CD4-positive, alpha-beta T cell treated with Interleukin-17A for 1 hour (primary cell): Measurements from ENCODE around the gene AOAH.
A peak's percentile ranks its signal among the peaks of the same experiment; 100 is the strongest.
"Not testable (repeated sequence)": the region's sequence is repeated elsewhere in the genome, so short reads cannot be mapped to it uniquely, and the experiment has no call there.

Experiments used
- DNase-seq: peaks from one replicate; pipeline ENCODE4 v3.0.0-alpha.2; 2020

AOAH gene

DNA sequence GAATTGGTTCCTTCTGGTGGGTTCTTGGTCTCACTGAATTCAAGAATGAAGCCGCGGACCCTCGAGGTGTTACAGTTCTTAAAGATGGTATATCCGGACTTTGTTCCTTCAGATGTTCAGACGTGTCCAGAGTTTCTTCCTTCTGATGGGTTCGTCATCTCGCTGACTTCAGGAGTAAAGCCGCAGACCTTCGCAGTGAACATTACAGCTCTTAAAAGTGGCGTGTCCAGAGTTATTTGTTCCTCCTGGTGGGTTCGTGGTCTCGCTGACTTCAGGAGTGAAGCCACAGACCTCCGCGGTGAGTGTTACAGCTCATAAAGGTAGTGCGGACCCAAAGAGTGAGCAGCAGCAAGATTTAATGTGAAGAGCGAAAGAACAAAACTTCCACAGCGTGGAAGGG is 220.1 kb downstream of the AOAH start:
- not testable (repeated sequence) for DNase-seq

DNA sequence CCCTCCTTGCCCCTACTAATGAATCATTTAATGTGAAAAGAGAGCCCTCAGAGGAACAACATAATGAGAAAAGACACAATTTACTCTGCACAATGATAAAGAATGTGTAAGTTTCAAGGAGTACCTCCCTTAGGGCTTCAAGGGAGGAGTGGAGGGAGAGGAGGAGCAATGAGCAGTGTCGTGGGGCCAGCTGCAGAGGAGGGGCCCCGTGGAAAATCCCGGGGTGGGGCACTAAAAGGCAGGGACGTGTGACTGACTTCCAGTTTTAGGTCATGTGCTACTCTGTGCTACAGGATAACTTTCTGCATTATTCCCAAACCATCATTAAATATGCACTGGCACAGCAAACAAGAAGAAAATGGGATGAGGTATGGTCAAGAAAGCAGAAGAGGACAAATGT is 226.5 kb downstream of the AOAH start:
- no peak for DNase-seq

- not testable (repeated sequence) for DNase-seq
Observed at GRCh38 chr7:36497176-36497575, 227.1 kb downstream of the AOAH start.

GRCh38 chr7:36496576-36496975 is 227.7 kb downstream of the AOAH start:
- DNase-seq, result no peak

GRCh38 chr7:36491317-36491716 is 233.0 kb downstream of the AOAH start:
- no peak for DNase-seq

GRCh38 chr7:36490419-36490830 is 233.9 kb downstream of the AOAH start:
- DNase-seq, result no peak

GRCh38 chr7:36488672-36489071 is 235.6 kb downstream of the AOAH start:
- not testable (repeated sequence) for DNase-seq

DNA sequence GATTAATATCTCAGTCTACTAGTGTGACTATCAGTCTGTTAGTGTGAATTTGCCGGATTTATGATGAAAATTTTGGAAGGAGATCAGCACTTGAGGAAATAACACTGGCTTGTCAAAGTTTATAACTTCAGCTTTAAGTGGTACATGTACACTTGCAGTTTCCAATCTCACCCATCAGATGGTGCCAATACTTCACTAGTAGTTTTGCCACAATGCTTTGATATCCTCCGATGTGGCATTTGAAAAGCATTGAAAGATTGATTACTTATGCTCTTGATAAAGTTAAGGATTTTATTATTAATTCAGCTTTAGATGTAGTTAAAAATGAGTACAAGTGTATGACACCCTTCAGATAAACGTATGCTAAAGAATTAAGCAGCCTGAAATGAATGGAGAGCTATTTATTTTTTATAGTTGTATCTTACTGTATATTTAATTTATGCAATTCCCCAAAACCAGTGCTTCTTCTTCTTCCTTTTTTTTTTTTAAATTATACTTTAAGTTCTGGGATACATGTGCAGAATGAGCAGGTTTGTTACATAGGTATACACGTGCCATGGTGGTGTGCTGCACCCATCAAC is 236.4 kb downstream of the AOAH start:
- DNase-seq, result peak; percentile 75

GRCh38 chr7:36486336-36486735 is 238.0 kb downstream of the AOAH start:
- no peak for DNase-seq

DNA sequence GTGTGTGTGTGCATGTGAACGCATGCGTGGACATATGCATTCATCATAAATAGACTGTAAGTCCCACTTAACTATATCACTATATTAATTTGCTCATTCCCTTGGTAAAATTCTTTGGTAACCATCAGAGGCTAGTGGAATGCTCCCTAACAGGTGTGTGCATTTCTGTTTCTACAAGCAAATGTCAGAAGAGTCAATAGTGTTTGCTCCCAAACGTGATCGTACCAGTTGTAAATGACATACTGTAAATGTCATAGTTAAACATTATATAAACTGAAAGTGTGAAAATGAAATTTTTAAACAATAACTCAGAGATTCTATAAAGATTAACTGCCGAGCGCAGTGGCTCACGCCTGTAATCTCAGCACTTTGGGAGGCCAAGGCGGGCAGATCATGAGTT is 240.0 kb downstream of the AOAH start:
- DNase-seq, result no peak

GRCh38 chr7:36483853-36484252 is 240.4 kb downstream of the AOAH start:
- DNase-seq, result not testable (repeated sequence)

GRCh38 chr7:36478745-36479144 is 245.5 kb downstream of the AOAH start:
- DNase-seq, result no peak

DNA sequence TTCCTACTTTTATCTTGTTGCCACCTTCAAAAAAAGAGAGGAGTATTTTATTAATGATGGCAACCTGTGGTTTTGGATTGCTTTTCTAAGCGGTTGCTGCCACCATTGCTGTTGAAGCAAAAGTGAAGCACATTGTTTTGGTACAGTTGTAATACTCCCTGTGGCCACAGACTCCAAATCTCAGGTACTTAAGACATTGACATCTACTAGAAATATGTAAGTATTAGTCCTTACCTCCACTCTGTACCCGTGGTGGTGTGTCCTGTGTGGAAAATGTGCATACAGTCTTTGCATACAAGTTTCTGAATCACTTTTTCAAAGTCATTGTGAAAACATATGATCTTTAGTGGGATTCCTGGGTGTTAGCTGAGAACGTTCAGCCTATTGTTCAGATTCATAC is 248.9 kb downstream of the AOAH start:
- DNase-seq, result no peak

DNA sequence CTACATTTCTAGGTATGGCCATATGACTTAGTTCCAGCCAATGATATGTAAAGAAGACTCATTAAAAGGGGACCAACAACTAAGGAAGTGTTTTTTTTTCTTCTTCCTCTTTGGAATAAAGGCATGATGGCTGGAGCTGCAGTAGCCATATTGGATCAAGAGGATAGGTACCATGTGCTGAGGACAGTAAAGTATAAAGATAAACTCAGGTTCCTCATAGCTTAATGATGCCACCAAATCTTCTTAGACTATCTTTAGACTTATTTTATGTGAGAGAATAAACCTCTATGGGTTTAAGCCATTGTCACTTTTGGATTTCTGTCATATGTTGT is 249.3 kb downstream of the AOAH start:
- no peak for DNase-seq

DNA sequence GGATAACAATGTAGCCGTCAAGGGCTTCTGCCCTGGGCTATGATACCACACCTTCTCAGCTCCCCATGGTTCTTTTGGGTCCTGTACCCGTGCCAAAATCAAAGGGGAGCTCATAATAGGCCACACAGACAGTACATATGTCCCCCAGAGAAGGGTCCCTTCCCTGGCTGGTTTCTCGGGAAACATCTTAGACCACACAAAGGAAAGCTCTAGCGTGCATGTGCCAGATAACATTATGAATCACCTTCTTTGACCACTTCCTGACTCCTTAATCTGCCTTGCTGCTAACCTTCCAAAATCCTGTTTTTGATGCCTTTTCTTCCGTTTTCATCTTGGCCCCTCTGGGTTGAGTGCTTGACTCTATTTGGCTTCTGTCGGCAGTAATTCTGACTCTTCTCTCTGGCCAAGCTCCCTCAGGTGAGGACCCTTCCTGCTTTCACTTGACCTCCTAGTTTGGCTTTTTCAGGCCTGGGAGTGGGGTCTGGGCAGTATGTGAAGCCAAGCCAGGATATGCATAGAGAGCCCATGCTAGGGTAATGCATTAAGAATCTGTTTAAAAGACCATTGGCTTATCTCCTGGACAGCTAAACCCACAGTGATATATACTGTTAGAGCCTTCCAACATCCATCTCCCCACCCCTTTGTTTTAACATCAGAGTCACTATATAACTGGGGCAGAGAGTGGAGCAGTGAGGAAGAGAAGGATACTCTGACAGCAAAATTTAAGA is 249.8 kb downstream of the AOAH start:
- DNase-seq, result no peak

DNA sequence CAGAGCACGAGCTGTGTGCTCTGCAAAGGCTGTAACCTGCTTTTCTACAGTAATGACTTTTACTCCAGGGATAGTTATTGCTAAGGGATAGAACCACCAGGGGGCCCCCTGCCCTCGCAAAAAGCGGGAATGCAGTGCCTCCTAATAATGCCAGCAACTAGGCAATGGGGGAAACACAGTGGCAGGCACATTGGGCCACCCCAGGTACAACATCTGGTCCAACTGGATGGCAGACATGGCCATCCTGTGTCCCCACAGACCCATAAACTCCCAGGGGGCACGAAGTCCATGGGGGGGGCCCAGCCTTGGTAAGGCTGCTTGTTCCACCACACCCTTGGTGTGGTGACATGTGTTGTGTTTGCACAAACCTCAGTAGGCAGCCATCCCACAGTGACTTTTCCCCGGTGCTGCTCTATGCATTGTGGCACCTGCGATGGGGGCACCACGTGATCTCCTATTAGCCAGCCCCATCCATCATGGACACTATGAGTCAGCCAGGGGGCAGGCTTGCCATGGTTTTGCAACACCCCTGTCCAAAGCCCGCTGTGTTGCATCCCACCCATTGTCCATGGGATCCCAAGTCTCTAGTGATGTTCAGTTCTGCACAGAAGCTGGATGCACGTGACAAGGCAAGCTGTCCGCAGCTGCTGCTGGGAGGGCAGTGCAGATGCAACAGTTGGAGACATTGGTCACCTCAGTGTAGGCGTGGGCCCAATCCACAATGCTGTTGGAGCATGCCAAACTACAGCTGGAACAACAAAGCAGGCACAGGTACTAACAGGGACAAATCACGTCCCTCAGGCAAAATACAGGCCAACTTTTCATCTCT is 250.6 kb downstream of the AOAH start:
- peak; percentile 14 for DNase-seq

DNA sequence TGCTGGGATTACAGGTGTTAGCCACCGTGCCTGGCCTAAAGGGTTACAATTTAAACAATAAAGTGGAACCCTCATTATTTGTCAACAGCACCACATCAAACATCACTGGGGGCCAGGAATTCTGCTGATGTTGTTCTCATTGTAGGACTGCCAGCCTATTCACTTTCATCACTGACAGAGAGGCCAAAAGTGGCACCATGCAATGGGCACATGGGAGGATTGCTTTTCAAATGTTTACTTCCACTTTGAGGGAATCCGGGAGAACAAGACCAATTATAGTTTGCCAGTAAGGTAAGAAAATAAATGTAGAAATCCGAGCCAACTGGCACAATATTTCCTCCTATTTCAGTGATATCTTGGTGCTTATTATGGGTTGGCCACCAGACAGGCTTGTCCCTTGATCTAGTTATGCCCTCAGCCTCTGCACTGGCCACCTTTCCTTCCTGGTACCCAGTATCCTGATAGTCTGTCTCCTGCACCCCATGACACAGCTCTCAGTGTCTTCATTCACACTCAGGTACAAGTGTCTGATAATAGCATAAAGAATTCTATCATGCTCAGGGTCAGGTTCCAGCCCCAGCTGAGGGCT is 252.1 kb downstream of the AOAH start:
- no peak for DNase-seq

DNA sequence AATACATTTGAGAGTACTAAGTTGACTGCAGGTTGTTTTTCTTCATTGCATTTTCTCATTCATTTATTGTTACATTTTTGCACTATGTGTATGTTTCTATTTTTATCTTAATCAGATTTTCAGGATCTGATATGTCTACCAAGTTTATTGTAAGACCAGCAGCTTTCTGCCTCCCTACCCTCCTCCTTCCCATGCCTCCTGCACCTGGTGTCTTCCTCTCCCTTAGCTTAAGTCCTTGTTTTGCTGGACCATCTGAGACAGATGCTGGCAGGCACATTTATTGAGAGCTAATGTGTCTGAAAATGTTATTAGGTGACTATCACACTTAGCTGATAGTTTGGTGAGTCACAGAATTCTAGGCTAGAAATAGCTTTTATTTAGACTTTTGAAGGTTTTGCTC is 255.1 kb downstream of the AOAH start:
- no peak for DNase-seq

- no peak for DNase-seq
Observed at GRCh38 chr7:36468370-36469101, 255.8 kb downstream of the AOAH start.

GRCh38 chr7:36466001-36466400 is 258.3 kb downstream of the AOAH start:
- DNase-seq, result not testable (repeated sequence)

DNA sequence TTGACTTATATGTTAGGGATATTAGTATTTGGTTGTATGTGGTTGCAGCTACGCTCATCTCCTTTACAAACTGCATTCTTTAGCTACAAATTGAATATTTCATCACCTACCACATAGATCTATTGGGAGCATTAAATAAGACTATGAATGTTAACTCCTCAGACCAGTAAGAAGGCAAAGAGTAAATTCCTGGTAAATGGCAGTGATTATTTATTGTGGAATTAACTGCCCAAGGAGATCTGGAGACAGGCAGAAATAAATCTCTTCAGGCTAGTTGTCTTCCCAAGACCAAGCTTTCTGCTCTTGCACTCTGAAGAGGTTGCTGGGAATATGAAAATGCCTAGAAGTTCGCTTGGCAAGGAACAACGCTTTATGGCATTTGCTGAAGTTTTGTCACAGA is 260.0 kb downstream of the AOAH start:
- no peak for DNase-seq
